ENCODE data around the gene RNF220. TPM values are rescaled to one million over a fixed set of nuclear protein-coding genes. Genes with fewer than 3 reads are reported as not detected.

The RNF220 gene
- total and polyA plus RNA-seq, 2 donors (not counting 3 experiments of a cell fraction or from before 2014, with no cell fraction given): 62.7 to 66.6 TPM

DNA sequence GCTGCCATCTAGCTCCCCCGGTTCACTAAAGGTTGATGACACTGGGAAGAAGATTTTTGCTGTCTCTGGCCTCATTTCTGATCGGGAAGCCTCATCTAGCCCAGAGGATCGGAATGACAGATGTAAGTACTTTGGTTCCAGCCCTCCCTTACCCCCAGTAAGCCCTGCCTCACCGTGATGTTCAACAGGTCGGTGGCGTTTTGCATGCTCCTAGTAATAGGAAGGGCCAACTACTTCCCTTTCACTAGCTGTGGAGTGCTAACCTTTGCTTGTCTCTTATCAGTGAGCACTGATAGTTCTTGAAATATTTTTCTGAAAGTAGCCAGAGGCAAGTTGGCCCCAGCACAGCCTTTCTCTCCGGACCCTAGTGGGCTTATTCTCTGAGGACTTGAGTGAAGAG lies 7.5 kb downstream of the RNF220 start:
- H3K79me2 ChIP-seq (ENCODE audit: control insufficient read depth, insufficient read depth, low read length): no peaks in the 10 kb centered on the region
- no peaks in the 10 kb centered on the region for H3K9me1 ChIP-seq (replicated peaks; ENCODE audit: control insufficient read depth, extremely low read depth, insufficient read depth, low read length)
- no peak overlapping the region for H3K4me2 ChIP-seq (ENCODE audit: insufficient read depth, low read length)
- no peaks in the 10 kb centered on the region for H4K20me1 ChIP-seq (replicated peaks; ENCODE audit: control insufficient read depth, extremely low read depth, insufficient read depth, low read length)
- DNase-seq (ENCODE audit: low read depth, low spot score) (no peak), FAIRE-seq (no peak)
- H3K9ac ChIP-seq (replicated peaks; ENCODE audit: extremely low read depth, insufficient read depth, low read length): no peak overlapping the region
- no peak overlapping the region for H3K27ac ChIP-seq (ENCODE audit: insufficient read depth, low read depth, low read length)
- no TSS peak for BruUV-seq (replicated peaks)
- no peaks in the 10 kb centered on the region for H3K4me1 ChIP-seq (ENCODE audit: control insufficient read depth, extremely low read depth, insufficient read depth, low read length)
- ChIA-PET CTCF (interaction anchor here (1.0 to 2.0 kb wide), 5 partner anchors 9 to 67 kb away, joined by 3 to 7 read pairs (median 3); no protein-coding TSS in a partner anchor), POLR2A (no interaction called here)
- H3K4me3 ChIP-seq (replicated peaks in 1 of 3; ENCODE audit: insufficient read depth in 1 of 3, low read depth in 1 of 3, low read length in 3 of 3): no peak overlapping the region
- TF ChIP-seq MYC (IDR thresholded peaks at IDR 0.05; ENCODE audit: low read depth, low read length): no peak
- no peak for TF ChIP-seq POLR2A (IDR thresholded peaks at IDR 0.05; ENCODE audit: low read depth, low read length)
- no peak for TF ChIP-seq POLR2AphosphoS5 (IDR thresholded peaks at IDR 0.05; ENCODE audit: insufficient read depth, low read depth, low read length)
- no peak overlapping the region for H2AFZ ChIP-seq (ENCODE audit: low read depth, low read length)
- dilution Hi-C loops (cut with MboI; ENCODE audit: extremely low pct_ligation_motif_present, low sequenced_read_pairs): no loop called here
- peaks cover 88 to 97% of the 10 kb centered on the region in 2 experiments for H3K27me3 ChIP-seq (ENCODE audit: control insufficient read depth in 2 of 2, insufficient read depth in 2 of 2, low read length in 2 of 2)
- no peaks in the 10 kb centered on the region for H3K36me3 ChIP-seq (ENCODE audit: control insufficient read depth in 2 of 2, extremely low read depth in 1 of 2, insufficient read depth in 2 of 2, low read length in 2 of 2)
- intact Hi-C loops (cut with micrococcal nuclease): no loop called here
- no peaks in the 10 kb centered on the region for H3K9me3 ChIP-seq (replicated peaks; ENCODE audit: control insufficient read depth, insufficient read depth, low read length)

DNA sequence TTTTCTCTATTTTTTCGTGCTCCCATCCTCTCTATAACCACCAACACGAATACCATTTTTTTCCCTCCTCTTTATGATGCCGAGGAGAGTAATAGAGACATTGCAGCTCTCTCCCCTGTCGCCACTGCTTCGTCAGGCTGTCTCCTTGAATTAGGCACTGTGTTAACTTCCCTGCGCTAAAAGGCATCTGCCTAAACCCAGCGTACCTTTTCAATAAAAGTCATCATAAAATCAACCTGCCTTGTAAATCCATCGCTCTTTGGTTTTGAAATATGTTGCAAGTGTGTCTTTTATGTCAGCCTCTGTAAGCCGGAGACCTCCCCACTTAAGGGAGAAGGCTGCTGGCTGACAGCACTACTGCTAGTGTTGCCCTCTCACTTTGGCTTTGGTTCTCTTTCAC lies 8.7 kb downstream of the RNF220 start:
- no peaks in the 10 kb centered on the region for H3K9me3 ChIP-seq (replicated peaks; ENCODE audit: control insufficient read depth, insufficient read depth, low read length)
- no peak for FAIRE-seq
- no peak overlapping the region for H3K4me3 ChIP-seq (replicated peaks in 1 of 3; ENCODE audit: insufficient read depth in 1 of 3, low read depth in 1 of 3, low read length in 3 of 3)
- ChIA-PET POLR2A (no interaction called here), CTCF (interaction anchor here (1.1 to 2.0 kb wide), 3 partner anchors 13 to 36 kb away, joined by 3 to 7 read pairs (median 4); no protein-coding TSS in a partner anchor)
- H3K9ac ChIP-seq (replicated peaks; ENCODE audit: extremely low read depth, insufficient read depth, low read length): no peak overlapping the region
- H3K4me1 ChIP-seq (ENCODE audit: control insufficient read depth, extremely low read depth, insufficient read depth, low read length): peaks cover 3% of the 10 kb centered on the region
- no TSS peak for BruUV-seq (replicated peaks)
- dilution Hi-C loops (cut with MboI; ENCODE audit: extremely low pct_ligation_motif_present, low sequenced_read_pairs) (no loop called here), intact Hi-C loops (cut with micrococcal nuclease) (no loop called here)
- no peaks in the 10 kb centered on the region for H4K20me1 ChIP-seq (replicated peaks; ENCODE audit: control insufficient read depth, extremely low read depth, insufficient read depth, low read length)
- DNase-seq (ENCODE audit: low read depth, low spot score): no peak
- TF ChIP-seq, protein P1, sequence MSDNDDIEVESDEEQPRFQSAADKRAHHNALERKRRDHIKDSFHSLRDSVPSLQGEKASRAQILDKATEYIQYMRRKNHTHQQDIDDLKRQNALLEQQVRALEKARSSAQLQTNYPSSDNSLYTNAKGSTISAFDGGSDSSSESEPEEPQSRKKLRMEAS (IDR thresholded peaks at IDR 0.05; ENCODE audit: insufficient read depth, insufficient read length): no peak
- TF ChIP-seq FOS (IDR thresholded peaks at IDR 0.05; ENCODE audit: borderline replicate concordance, insufficient read depth, low read length): no peak
- no peak for TF ChIP-seq EZH2 (IDR thresholded peaks at IDR 0.05; ENCODE audit: borderline replicate concordance, low read depth, low read length, severe bottlenecking)
- no peak for TF ChIP-seq POLR2AphosphoS5 (IDR thresholded peaks at IDR 0.05; ENCODE audit: insufficient read depth, low read depth, low read length)
- no peak for TF ChIP-seq POLR2A (IDR thresholded peaks at IDR 0.05; ENCODE audit: low read depth, low read length)
- TF ChIP-seq JUN (IDR thresholded peaks at IDR 0.05; ENCODE audit: borderline replicate concordance, insufficient read depth, insufficient read length, low read depth): no peak
- no peak for TF ChIP-seq CTCF (IDR thresholded peaks at IDR 0.05; ENCODE audit: extremely low read depth in 1 of 2, insufficient read depth in 1 of 2, low read depth in 1 of 2, low read length in 2 of 2)
- TF ChIP-seq GATA2 (IDR thresholded peaks at IDR 0.05; ENCODE audit: insufficient read depth, insufficient read length, low read depth, low read length): no peak
- TF ChIP-seq MYC (IDR thresholded peaks at IDR 0.05; ENCODE audit: low read depth, low read length): no peak
- H3K79me2 ChIP-seq (ENCODE audit: control insufficient read depth, insufficient read depth, low read length): no peaks in the 10 kb centered on the region
- peaks cover 80 to 97% of the 10 kb centered on the region in 2 experiments for H3K27me3 ChIP-seq (ENCODE audit: control insufficient read depth in 2 of 2, insufficient read depth in 2 of 2, low read length in 2 of 2)
- H3K9me1 ChIP-seq (replicated peaks; ENCODE audit: control insufficient read depth, extremely low read depth, insufficient read depth, low read length): no peaks in the 10 kb centered on the region
- no peak overlapping the region for H3K4me2 ChIP-seq (ENCODE audit: insufficient read depth, low read length)
- H3K27ac ChIP-seq (ENCODE audit: insufficient read depth, low read depth, low read length): no peak overlapping the region
- H2AFZ ChIP-seq (ENCODE audit: low read depth, low read length): no peak overlapping the region
- no peaks in the 10 kb centered on the region for H3K36me3 ChIP-seq (ENCODE audit: control insufficient read depth in 2 of 2, extremely low read depth in 1 of 2, insufficient read depth in 2 of 2, low read length in 2 of 2)
